HG03575 (cell line): Measurements from ENCODE around the gene ATXN3L.

Experiments used
- ATAC-seq: cut with Tn5 transposase; IDR thresholded peaks from one replicate; pipeline ENCODE4 v1.9.1; 2021; ENCODE audit not compliant: unreplicated experiment, insufficient number of reproducible peaks, low FRiP score; ENCODE audit errors: extremely low read depth

The ATXN3L gene

DNA sequence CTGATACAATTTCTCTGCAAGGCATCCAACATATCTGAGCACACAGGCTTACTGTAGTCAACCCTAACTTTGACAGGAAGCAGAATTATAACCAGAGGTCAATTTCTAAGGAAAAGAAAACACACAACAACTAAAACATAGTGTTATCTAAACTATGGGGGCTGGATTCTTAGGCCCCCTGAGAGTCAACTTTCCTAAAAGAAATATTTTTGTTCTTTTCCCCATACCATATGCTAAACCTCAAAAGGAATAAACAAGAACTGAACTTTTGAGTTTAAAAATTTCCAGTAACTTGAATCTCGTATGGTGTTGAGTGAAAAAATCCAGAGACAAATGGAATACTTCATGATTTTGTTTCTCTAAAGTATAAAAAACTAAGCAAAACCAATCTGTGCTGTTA lies 42.9 kb downstream of the ATXN3L start:
- ATAC-seq = no peak

DNA sequence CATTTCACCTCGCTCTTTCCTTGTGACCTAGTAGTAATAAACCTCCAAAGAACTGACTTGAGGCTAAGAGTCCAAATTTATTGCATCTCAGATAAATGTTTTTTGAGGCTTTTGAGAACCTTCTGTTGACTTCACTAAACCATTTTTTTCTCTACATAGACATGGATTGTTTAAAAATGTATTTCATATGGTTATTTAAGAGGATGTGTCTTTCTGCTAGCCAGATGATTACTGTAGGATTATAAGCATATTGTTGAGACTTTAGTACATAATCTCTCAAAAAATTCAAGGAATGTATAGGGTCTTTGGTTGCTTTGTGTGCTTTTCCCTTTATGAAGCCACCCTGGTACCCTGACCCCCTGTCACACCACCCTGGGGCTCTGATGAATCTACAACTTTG lies 44.8 kb downstream of the ATXN3L start:
- ATAC-seq = no peak

DNA sequence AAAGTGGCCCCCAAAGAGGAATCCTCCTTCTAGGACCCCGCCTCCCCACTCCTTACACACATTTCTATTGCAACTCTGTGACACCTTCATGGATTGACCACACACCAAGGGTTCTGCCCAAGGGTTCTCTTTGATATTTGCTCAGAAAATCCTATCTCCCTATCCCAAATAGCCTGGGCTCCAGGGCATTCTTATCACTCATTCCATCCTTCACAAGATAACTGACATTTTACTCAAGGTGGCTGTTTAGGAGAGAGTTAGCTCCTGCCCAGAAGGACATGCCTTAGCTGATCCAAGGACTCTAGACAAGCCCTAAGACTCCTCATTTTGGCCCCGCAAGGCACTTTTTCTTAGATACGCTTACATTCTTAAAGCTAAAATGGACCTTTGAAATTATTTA lies 47.4 kb downstream of the ATXN3L start:
- no peak for ATAC-seq

DNA sequence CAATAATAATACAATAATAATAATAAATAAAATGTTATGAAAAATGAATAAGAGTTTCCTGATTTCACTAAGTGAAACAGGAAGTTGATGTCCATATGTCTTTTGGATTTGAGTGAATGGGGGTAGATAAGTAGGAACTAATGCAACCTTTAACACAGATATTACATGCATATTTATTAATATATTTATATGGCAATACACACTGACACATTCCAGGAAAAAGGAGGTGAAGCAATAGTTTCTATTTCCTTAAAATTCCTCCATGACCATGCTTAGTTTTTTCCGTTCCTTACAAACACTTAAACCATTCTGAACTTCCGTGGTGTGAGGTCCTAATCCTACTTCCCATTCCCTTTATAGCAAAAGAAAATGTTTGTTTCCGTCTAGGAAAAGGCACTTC lies 48.3 kb downstream of the ATXN3L start:
- no peak for ATAC-seq

DNA sequence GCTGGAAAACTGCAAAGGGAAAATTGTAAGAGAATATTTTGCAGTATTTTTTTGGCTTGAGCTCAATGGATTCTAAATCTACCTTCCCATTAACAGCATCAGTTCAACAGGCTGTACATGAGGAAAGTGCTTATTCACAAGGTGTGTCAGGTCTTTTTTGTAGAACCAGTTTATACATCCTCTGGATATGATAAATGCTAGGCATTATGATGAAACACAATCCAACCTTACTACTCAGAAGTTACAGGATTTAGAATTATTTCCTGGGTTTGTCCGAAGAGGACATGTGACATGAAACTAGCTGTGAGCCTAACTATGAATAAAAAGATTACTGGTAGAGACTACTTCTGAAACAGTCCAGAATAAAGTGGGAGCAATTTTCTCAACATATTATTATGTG lies 49.5 kb downstream of the ATXN3L start:
- ATAC-seq = no peak

DNA sequence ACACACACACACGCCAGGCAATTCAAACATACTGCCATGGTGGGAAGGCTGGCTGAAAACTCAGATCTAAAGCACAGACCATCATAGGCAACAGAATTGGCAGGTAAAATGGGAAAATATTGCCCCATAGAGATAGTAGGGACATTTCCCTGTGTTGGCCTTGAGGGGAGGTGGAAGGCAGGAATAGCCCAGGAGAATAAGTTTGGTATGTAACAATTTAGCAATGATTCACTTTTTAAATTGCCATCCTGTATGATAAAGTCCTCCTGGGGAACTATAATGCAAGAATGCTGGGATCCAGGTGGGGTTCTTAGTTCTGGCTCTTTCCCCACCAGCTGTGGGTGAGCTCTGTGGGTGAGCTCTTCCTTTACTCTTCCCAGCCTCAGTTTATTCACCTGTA lies 51.0 kb downstream of the ATXN3L start:
- no peak for ATAC-seq
